GM19463 (cell line): ENCODE results near the gene EXOSC10.
"Not testable (repeated sequence)": the region's sequence is repeated elsewhere in the genome, so short reads cannot be mapped to it uniquely, and the experiment has no call there.

ENCODE experiments used
- ATAC-seq: cut with Tn5 transposase; IDR thresholded peaks from one replicate; pipeline ENCODE4 v1.9.1; 2021; ENCODE audit warnings: mild to moderate bottlenecking, moderate library complexity; ENCODE audit not compliant: unreplicated experiment

Gene EXOSC10

DNA sequence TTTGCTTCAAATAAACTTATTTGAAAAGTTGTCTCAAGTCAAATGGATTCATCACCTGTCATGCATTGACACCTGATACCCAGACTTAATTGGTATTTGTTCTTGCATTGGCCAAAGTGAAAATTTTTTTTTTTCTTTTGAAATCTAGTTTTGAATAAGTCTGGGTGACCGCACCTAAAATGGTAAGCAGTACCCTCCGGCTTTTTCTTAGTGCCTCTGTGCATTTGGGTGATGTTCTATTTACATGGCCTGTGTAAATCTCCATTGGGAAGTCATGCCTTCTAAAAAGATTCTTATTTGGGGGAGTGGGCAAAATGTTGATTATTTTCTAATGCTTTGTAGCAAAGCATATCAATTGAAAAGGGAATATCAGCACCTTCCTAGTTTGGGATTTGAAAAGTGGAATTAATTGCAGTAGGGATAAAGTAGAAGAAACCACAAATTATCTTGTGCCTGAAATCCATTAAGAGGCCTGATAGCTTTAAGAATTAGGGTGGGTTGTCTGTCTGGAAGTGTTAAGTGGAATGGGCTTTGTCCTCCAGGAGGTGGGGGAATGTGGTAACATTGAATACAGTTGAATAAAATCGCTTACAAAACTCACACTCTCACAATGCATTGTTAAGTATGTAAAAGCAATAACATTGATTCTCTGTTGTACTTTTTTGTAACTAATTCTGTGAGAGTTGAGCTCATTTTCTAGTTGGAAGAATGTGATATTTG, 75.4 kb downstream of the EXOSC10 start:
- no peak for ATAC-seq

- no peak for ATAC-seq
These were observed 76.5 kb downstream of the EXOSC10 start for GRCh38 chr1:11023201-11023600.

DNA sequence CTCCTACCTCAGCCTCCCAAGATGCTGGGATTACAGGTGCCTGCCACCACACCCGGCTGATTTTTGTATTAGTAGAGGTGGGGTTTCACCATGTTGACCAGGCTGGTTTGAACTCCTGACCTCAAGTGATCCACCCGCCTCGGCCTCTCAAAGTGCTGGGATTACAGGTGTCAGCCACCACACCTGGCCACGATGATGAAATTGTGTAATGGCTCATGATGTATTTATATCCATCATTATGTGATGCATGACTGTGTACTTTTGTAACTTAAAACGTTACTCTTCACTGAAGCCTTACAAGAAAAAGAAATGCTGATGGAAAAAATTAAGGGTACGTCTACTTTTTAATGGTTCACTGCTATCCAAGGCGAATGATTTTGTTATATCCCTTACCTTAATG, 79.7 kb downstream of the EXOSC10 start:
- no peak for ATAC-seq

GRCh38 chr1:11019358-11019757, 80.3 kb downstream of the EXOSC10 start:
- ATAC-seq: not testable (repeated sequence)
